PC-9 (cell line): Measurements from ENCODE around the gene ZFP57. TPM values are rescaled to one million over a fixed set of nuclear protein-coding genes. Genes with fewer than 3 reads are reported as not detected.
A peak's percentile ranks its signal among the peaks of the same experiment; 100 is the strongest.

Source experiments
- BruUV-seq: library from RNA; stranded (reverse); fragments of 400-500 nt; replicated peaks from 2 replicates; lab custom pipeline; 2021; lab: Mats Ljungman, UMichigan
- CTCF ChIA-PET: fragments of 300-600 bp; sonication (Branson Sonifier 250); formaldehyde crosslinking; loops from one replicate; lab custom pipeline; 2022; ENCODE audit warnings: antibody characterized with exemption; lab: Charles Lee
- POLR2A ChIA-PET: fragments of 300-600 bp; sonication (Branson Sonifier 250); formaldehyde crosslinking; loops from one replicate; lab custom pipeline; 2022; ENCODE audit warnings: antibody characterized with exemption; ENCODE audit not compliant: unreplicated experiment; lab: Charles Lee
- DNase-seq, 2 experiments: peaks; one replicate each; pipeline versions ENCODE4 v3.0.0 to v3.0.0-alpha.2; 2015 to 2022; ENCODE audit warnings: mixed read lengths in 1 of 2
- H2AFZ ChIP-seq: fragments of 200-600 bp; sonication (generic); 2 replicates; pipeline ENCODE4 v1.8.1; 2017; ENCODE audit warnings: antibody characterized with exemption
- H3F3A ChIP-seq: fragments of 200-600 bp; sonication (generic); 2 replicates; pipeline ENCODE4 v1.8.1; 2017; ENCODE audit warnings: antibody characterized with exemption, mild to moderate bottlenecking, low read depth; ENCODE audit not compliant: insufficient read depth
- H3K27ac ChIP-seq: fragments of 200-600 bp; sonication (generic); 2 replicates; pipeline ENCODE4 v1.6.1; 2016; ENCODE audit warnings: mixed run types
- H3K27me3 ChIP-seq: fragments of 200-600 bp; sonication (generic); 2 replicates; pipeline ENCODE4 v1.6.1; 2016; ENCODE audit warnings: low read depth, mixed run types; ENCODE audit not compliant: insufficient read depth
- H3K36me3 ChIP-seq: fragments of 200-600 bp; sonication (generic); 2 replicates; pipeline ENCODE4 v1.6.1; 2016; ENCODE audit warnings: low read depth, mixed run types
- H3K4me1 ChIP-seq: fragments of 200-600 bp; sonication (generic); replicated peaks from 2 replicates; pipeline ENCODE4 v1.6.1; 2016; ENCODE audit warnings: mixed run types; ENCODE audit not compliant: insufficient read depth
- H3K4me2 ChIP-seq: fragments of 200-600 bp; sonication (generic); 2 replicates; pipeline ENCODE4 v1.6.1; 2017; ENCODE audit warnings: mixed run types
- H3K4me3 ChIP-seq: fragments of 200-600 bp; sonication (generic); 2 replicates; pipeline ENCODE4 v1.6.1; 2016; ENCODE audit warnings: mixed run types
- H3K79me2 ChIP-seq: fragments of 200-600 bp; sonication (generic); 2 replicates; pipeline ENCODE4 v1.6.1; 2017; ENCODE audit warnings: low read depth, mixed run types
- H3K9me2 ChIP-seq: fragments of 200-600 bp; sonication (generic); 2 replicates; pipeline ENCODE4 v1.8.1; 2017; ENCODE audit warnings: mild to moderate bottlenecking; ENCODE audit not compliant: insufficient read depth
- H3K9me3 ChIP-seq: fragments of 200-600 bp; sonication (generic); 2 replicates; pipeline ENCODE4 v1.8.1; 2016; ENCODE audit warnings: low read depth; ENCODE audit not compliant: insufficient read depth
- H4K20me1 ChIP-seq: fragments of 200-600 bp; sonication (generic); 2 replicates; pipeline ENCODE4 v1.8.1; 2017; ENCODE audit not compliant: insufficient read depth
- EZH2 ChIP-seq: fragments of 200-600 bp; sonication (generic); IDR thresholded peaks from 2 replicates; pipeline ENCODE4 v1.8.0; 2017; ENCODE audit warnings: antibody characterized with exemption, low read depth
- intact Hi-C: fragments of 100-400 bp; cut with micrococcal nuclease; formaldehyde crosslinking; loops from one replicate; pipeline ENCODE4 v1.10.0; 2022; ENCODE audit not compliant: unreplicated experiment
- total RNA-seq: library from RNA; stranded (reverse); gene quantifications from 2 replicates; pipeline ENCODE4 v1.2.3, GENCODE V29; 2021
- TF ChIP-seq, protein P1 (sequence below): fragments of 200-600 bp; sonication (generic); conservative IDR thresholded peaks from 2 replicates; pipeline ENCODE4 v1.6.1; 2017; ENCODE audit warnings: mixed run types, antibody characterized with exemption, mild to moderate bottlenecking, moderate library complexity

Gene ZFP57
- total RNA-seq, 1 experiment from 2014 or later: 1.1 TPM

- intact Hi-C loops: no loop called here
- TF ChIP-seq, protein P1, sequence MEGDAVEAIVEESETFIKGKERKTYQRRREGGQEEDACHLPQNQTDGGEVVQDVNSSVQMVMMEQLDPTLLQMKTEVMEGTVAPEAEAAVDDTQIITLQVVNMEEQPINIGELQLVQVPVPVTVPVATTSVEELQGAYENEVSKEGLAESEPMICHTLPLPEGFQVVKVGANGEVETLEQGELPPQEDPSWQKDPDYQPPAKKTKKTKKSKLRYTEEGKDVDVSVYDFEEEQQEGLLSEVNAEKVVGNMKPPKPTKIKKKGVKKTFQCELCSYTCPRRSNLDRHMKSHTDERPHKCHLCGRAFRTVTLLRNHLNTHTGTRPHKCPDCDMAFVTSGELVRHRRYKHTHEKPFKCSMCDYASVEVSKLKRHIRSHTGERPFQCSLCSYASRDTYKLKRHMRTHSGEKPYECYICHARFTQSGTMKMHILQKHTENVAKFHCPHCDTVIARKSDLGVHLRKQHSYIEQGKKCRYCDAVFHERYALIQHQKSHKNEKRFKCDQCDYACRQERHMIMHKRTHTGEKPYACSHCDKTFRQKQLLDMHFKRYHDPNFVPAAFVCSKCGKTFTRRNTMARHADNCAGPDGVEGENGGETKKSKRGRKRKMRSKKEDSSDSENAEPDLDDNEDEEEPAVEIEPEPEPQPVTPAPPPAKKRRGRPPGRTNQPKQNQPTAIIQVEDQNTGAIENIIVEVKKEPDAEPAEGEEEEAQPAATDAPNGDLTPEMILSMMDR: no peak
- TF ChIP-seq EZH2: no peak
- no peaks in the 10 kb centered on the region for H4K20me1 ChIP-seq
- ChIA-PET CTCF (no interaction called here), POLR2A (no interaction called here)
- peak overlapping the region; percentile 82 for H3K4me2 ChIP-seq
- H3K9me3 ChIP-seq: no peaks in the 10 kb centered on the region
- peak overlapping the region; percentile 98 for H2AFZ ChIP-seq
- peak overlapping the region; percentile 59 for H3K4me3 ChIP-seq
- no peaks in the 10 kb centered on the region for H3K27me3 ChIP-seq
- no peaks in the 10 kb centered on the region for H3K79me2 ChIP-seq
- H3K36me3 ChIP-seq: no peaks in the 10 kb centered on the region
- H3K4me1 ChIP-seq: no peaks in the 10 kb centered on the region
- DNase-seq: peak in 1 of 2 experiments; percentile 13
- no peaks in the 10 kb centered on the region for H3K9me2 ChIP-seq
- H3K27ac ChIP-seq: no peak overlapping the region
- BruUV-seq: TSS peak; percentile 60
- no peaks in the 10 kb centered on the region for H3F3A ChIP-seq
Observed at GRCh38 chr6:29723666-29724588, 43.0 kb upstream of the ZFP57 start.

- CTCF ChIA-PET: no interaction called here
- Histone ChIP-seq H3K36me3 (no peaks in the 10 kb centered on the region), H3F3A (no peaks in the 10 kb centered on the region), H3K4me1 (no peaks in the 10 kb centered on the region), H2AFZ (peak within 1 kb of the TSS; percentile 98), H4K20me1 (no peaks in the 10 kb centered on the region), H3K9me2 (no peaks in the 10 kb centered on the region), H3K9me3 (no peaks in the 10 kb centered on the region), H3K4me2 (peak within 1 kb of the TSS; percentile 82), H3K4me3 (peak within 1 kb of the TSS; percentile 59), H3K27me3 (no peaks in the 10 kb centered on the region), H3K79me2 (no peaks in the 10 kb centered on the region), H3K27ac (no peak within 1 kb of the TSS)
- intact Hi-C loops: no loop called here
- POLR2A ChIA-PET: no interaction called here
- no peak for TF ChIP-seq EZH2
- TF ChIP-seq, protein P1: no peak
- peak; percentile 67 to 78 for DNase-seq
- no TSS peak for BruUV-seq
Observed at GRCh38 chr6:29723262-29723665, 42.3 kb upstream of the ZFP57 start, which contains the start of gene HLA-F. Gene HLA-F, plus strand, starts transcription at chr6:29723434. Its CDS starts 30 bp downstream, at chr6:29723464.

- intact Hi-C loops: no loop called here
- no peaks in the 10 kb centered on the region for H3K36me3 ChIP-seq
- H3K4me3 ChIP-seq: no peak overlapping the region
- no peaks in the 10 kb centered on the region for H3K4me1 ChIP-seq
- H3K4me2 ChIP-seq: no peak overlapping the region
- no TSS peak for BruUV-seq
- no peak overlapping the region for H2AFZ ChIP-seq
- CTCF ChIA-PET: interaction anchor here (0.6 to 0.7 kb wide), 2 partner anchors 71 to 220 kb away, joined by 3 to 4 read pairs; no protein-coding TSS in a partner anchor
- DNase-seq: no peak
- H3K9me3 ChIP-seq: no peaks in the 10 kb centered on the region
- no peaks in the 10 kb centered on the region for H3K9me2 ChIP-seq
- no peaks in the 10 kb centered on the region for H3K27me3 ChIP-seq
- POLR2A ChIA-PET: no interaction called here
- H3F3A ChIP-seq: no peaks in the 10 kb centered on the region
- H3K27ac ChIP-seq: no peak overlapping the region
- H3K79me2 ChIP-seq: no peaks in the 10 kb centered on the region
- TF ChIP-seq EZH2: no peak
- H4K20me1 ChIP-seq: no peaks in the 10 kb centered on the region
Observed at GRCh38 chr6:29720863-29721262, 39.9 kb upstream of the ZFP57 start.
